ENCODE data around the gene HTD2. TPM values are rescaled to one million over a fixed set of nuclear protein-coding genes. Genes with fewer than 3 reads are reported as not detected.
A peak's percentile ranks its signal among the peaks of the same experiment; 100 is the strongest.
"Not testable (repeated sequence)": the region's sequence is repeated elsewhere in the genome, so short reads cannot be mapped to it uniquely, and the experiment has no call there.

The HTD2 gene
- polyA plus RNA-seq, 12 donors = 5.4 to 500 (median 12.4) TPM

DNA sequence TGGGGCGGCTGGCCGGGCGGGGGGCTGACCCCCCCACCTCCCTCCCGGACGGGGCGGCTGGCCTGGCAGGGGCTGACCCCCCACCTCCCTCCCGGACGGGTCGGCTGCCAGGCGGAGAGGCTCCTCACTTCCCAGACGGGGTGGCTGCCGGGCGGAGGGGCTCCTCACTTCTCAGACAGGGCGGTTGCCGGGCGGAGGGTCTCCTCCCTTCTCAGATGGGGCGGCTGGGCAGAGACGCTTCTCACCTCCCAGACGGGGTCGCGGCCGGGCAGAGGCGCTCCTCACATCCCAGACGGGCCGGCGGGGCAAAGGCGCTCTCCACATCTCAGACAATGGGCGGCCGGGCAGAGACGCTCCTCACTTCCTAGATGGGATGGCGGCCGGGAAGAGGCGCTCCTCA is 15.9 kb upstream of the HTD2 start:
- not testable (repeated sequence) for DNase-seq

GRCh38 chr3:58291671-58292338 is 14.5 kb upstream of the HTD2 start:
- no peak for DNase-seq

DNA sequence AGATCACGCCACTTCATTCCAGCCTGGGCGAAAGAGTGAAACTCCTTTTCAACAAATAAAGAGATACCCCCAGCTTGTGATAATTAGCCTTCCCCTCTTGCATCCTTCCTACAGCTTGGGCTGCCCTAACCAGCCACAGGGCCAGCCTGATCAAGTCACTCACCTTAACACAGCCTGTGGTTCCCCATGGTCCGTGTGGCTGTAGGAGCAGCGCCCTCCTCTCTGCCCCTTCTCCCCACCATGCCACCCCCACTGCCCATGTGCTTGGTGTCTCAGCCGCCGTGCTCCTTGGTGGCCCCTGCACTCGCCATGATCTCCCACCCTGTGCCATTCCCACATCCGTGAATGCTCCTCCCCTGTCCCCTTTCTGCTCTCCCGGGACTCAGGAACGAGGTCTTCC is 13.5 kb upstream of the HTD2 start:
- DNase-seq = no peak

DNA sequence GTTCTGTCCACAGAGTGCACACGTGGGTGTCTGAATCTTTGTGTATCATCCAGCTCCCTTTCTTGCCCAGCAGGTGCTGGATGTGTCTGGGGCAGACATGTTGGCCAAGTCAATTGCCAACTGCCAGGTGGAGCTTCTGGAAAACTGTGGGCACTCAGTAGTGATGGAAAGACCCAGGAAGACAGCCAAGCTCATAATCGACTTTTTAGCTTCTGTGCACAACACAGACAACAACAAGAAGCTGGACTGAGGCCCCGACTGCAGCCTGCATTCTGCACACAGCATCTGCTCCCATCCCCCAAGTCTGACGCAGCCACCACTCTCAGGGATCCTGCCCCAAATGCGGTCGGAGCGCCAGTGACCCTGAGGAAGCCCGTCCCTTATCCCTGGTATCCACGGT is 12.8 kb upstream of the HTD2 start:
- no peak for DNase-seq

DNA sequence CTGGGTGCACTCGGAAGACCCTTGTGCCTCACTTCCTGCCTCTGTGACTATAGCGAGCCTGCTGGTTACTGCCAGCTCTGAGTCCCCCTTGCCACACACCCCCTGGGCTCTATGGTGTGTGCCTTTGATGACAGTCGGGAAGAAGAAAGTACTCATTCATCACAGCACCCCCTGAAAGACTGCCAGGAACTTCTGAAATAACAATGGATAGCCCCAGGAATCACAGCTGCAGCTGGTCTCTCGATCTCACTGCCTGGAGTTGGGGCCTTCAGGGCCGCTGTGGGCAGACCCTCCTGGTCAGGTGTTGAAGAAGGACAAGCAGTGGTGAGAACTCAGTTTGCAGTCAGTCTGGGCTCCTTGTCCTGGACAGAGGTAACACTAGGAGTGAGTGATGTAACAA is 10.1 kb upstream of the HTD2 start:
- no peak for DNase-seq

- no peak for DNase-seq
Observed at GRCh38 chr3:58296843-58297242, 9.5 kb upstream of the HTD2 start.

GRCh38 chr3:58298190-58298589 is 8.1 kb upstream of the HTD2 start:
- no peak for DNase-seq

- no peak for DNase-seq
Observed at GRCh38 chr3:58299075-58299474, 7.2 kb upstream of the HTD2 start.

- peak; percentile 48 for DNase-seq
Observed at GRCh38 chr3:58299839-58300516, 6.3 kb upstream of the HTD2 start.

- peak; percentile 36 for DNase-seq
Observed at GRCh38 chr3:58307639-58308215, 1.4 kb downstream of the HTD2 start.

DNA sequence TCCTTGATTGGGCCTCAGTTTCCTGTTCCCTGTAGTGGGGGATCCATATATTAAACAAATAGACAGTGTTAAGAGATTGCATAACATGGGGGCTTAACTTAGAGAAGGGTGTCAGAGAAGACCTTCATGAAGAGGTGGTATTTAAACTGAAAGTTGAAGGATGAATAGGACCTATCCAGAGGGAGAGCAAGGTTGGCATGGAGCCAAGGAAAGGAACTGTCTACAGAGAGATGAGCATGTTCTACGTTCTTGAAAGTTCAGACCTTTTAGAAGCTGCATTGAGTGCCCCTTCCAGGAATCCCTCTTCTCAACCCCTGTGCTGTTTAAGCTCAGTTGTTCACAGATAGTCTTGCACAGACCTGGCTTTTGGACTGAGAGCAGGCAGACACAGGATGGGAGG is 2.4 kb downstream of the HTD2 start:
- DNase-seq = no peak

- DNase-seq = no peak
Observed at GRCh38 chr3:58317811-58318210, 11.5 kb downstream of the HTD2 start.

GRCh38 chr3:58321791-58322190 is 15.5 kb downstream of the HTD2 start:
- no peak for DNase-seq

DNA sequence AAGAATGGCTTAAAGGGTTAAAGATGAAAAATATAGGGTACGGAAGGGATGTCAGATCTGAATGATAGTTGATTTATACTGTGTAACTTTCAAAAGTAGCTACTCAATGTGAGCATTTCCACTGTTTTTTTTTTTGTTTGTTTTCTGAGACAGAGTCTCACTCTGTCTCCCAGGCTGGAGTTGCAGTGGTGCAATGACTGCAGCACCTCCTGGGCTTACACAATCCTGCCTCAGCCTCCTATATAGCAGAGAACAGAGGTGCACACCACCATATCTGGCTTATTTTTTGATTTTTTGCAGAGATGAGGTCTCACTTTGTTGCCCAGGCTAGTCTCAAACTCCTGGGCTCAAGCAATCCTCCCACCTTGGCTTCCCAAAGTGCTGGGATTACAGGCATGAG is 16.5 kb downstream of the HTD2 start:
- no peak for DNase-seq

DNA sequence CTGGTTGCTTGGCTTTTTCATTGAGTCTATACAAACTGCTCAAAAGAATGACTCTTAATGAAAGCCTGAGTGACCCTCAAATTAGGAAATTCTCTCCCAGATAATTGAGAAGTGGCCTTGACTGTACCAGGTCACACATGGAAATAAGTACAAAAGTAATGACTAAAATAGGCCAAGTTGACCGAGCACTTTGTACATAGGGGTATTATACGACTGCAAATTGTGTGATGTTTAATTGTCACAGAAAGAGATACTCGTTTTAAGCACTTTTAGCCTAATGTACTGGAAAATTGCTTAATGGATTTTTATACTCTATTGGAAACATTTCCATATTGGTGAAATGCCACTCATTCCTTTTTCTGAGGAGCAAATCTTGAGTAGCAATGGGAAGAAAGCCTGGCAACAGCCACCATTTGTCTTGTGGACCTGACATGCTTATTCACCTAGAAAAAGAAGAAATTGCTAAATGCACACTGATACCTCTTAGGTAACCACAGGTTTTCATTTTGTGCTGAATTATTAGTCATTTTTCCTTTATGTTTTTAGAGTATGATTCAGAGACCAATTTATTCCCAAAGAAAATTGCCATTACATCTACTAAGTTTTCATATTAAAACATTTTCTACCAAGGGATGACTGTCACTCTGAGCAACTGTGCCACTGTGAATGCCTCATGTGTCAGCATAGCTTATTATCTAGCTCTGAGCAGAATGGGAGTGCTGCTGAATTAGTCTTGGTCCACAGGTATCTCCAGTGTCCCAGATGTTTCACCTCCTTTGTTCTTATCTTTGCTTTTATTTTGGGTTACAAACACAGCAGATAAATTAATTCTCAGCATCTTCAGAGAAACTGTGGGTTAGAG is 17.4 kb downstream of the HTD2 start:
- no peak for DNase-seq

GRCh38 chr3:58324391-58325390 is 18.4 kb downstream of the HTD2 start:
- DNase-seq = no peak

GRCh38 chr3:58325525-58325992 is 19.2 kb downstream of the HTD2 start:
- DNase-seq = no peak

DNA sequence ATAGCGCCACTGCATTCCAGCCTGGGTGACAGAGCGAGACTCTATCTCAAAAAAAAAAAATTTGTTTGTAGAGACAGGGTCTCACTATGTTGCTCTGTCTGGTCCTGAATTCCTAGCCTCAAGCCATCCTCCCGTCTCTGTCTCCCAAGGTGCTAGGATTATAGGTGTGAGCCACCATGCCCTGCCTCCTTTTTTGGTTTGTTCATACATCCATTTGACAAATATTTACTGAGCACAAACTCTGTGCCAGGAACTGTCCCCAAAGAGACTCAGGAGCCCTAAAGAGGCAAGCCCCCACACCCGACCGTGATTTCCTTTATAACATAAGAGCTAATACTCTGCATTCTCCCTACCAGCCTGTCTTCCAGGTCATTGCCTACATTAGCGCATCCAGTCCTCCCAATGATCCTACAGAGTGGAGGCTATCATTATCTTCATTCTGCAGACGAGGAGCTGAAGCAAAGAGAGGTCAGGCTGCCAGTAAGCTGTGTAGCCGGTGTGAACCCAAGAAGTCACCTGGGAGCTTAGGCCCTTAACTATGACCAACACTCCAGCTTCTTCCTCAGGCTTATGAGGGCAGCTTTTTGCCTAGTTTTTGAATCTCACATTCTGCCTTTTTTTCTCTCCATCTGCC is 20.1 kb downstream of the HTD2 start:
- DNase-seq = no peak

- no peak for DNase-seq
Observed at GRCh38 chr3:58329150-58329921, 23.0 kb downstream of the HTD2 start.
